Right renal pelvis (tissue), 4 donors: ENCODE measurements around the gene IQSEC2. TPM values are rescaled to one million over a fixed set of nuclear protein-coding genes. Genes with fewer than 3 reads are reported as not detected.

Experiments
- DNase-seq, 4 donors: peaks; one replicate each; pipeline ENCODE4 v3.0.0-alpha.2; 2013; ENCODE audit warnings: low read depth in 4 of 4, low spot score in 3 of 4, missing footprints in 1 of 4
- polyA plus RNA-seq, 4 donors: library from polyadenylated mRNA; unstranded; fragments of 120-200 nt; gene quantifications; one replicate each; pipeline ENCODE4 v1.2.1, GENCODE V29; 2013; ENCODE audit not compliant: insufficient read length in 4 of 4

Gene IQSEC2
- polyA plus RNA-seq, 4 donors = 14.0 to 16.6 (median 15.4) TPM

GRCh38 chrX:53249408-53250042 lies 31.9 kb downstream of the IQSEC2 start:
- no peak for DNase-seq

- DNase-seq = no peak
These were observed 33.5 kb downstream of the IQSEC2 start for GRCh38 chrX:53247928-53248327.

GRCh38 chrX:53246231-53246630 lies 35.2 kb downstream of the IQSEC2 start:
- no peak for DNase-seq

GRCh38 chrX:53244610-53245009 lies 36.8 kb downstream of the IQSEC2 start:
- DNase-seq = no peak

GRCh38 chrX:53242310-53242709 lies 39.1 kb downstream of the IQSEC2 start:
- DNase-seq = no peak

- no peak for DNase-seq
These were observed 39.8 kb downstream of the IQSEC2 start for GRCh38 chrX:53241558-53241957.

GRCh38 chrX:53239474-53239873 lies 41.9 kb downstream of the IQSEC2 start:
- no peak for DNase-seq

GRCh38 chrX:53237056-53237455 lies 44.3 kb downstream of the IQSEC2 start:
- no peak for DNase-seq

GRCh38 chrX:53236025-53236679 lies 45.2 kb downstream of the IQSEC2 start:
- no peak for DNase-seq

- DNase-seq = no peak
These were observed 45.8 kb downstream of the IQSEC2 start for GRCh38 chrX:53235566-53235965.

- DNase-seq = no peak
These were observed 46.9 kb downstream of the IQSEC2 start for GRCh38 chrX:53234484-53234883.

- no peak for DNase-seq
These were observed 47.8 kb downstream of the IQSEC2 start for GRCh38 chrX:53233536-53233935.

GRCh38 chrX:53230116-53230515 lies 51.3 kb downstream of the IQSEC2 start:
- DNase-seq = no peak

GRCh38 chrX:53227224-53227765 lies 54.1 kb downstream of the IQSEC2 start:
- no peak for DNase-seq

- peak; percentile 74 to 88 (median 80) for DNase-seq
These were observed 56.3 kb downstream of the IQSEC2 start, which contains the start of gene KDM5C for GRCh38 chrX:53224860-53225797. Gene KDM5C (minus strand): TSS chrX:53225207. CDS start chrX:53224889, 318 bp downstream.

- DNase-seq = peak in 1 of 4 donors; percentile 13
These were observed 57.2 kb downstream of the IQSEC2 start for GRCh38 chrX:53223955-53224859.

GRCh38 chrX:53223068-53223693 lies 58.2 kb downstream of the IQSEC2 start:
- no peak for DNase-seq
